ENCODE results near the gene APOA4. TPM values are rescaled to one million over a fixed set of nuclear protein-coding genes. Genes with fewer than 3 reads are reported as not detected.

The APOA4 gene
- total RNA-seq, 1 donor from 2014 or later = not detected

GRCh38 chr11:116828632-116829524 lies 5.8 kb upstream of the APOA4 start:
- H3K27me3 Mint-ChIP-seq (ENCODE audit: low read depth) = no peaks in the 10 kb centered on the region
- H3K4me3 Mint-ChIP-seq = no peak overlapping the region
- no peaks in the 10 kb centered on the region for H3K9me3 Mint-ChIP-seq
- DNase-seq (ENCODE audit: low spot score in 2 of 2, unreplicated experiment in 2 of 2) = no peak
- H3K27ac Mint-ChIP-seq = no peak overlapping the region
- H3K36me3 Mint-ChIP-seq = no peaks in the 10 kb centered on the region
- peaks cover 14% of the 10 kb centered on the region for H3K4me1 Mint-ChIP-seq
- TF ChIP-seq CTCF (IDR thresholded peaks at IDR 0.05; ENCODE audit: unreplicated experiment) = no peak

DNA sequence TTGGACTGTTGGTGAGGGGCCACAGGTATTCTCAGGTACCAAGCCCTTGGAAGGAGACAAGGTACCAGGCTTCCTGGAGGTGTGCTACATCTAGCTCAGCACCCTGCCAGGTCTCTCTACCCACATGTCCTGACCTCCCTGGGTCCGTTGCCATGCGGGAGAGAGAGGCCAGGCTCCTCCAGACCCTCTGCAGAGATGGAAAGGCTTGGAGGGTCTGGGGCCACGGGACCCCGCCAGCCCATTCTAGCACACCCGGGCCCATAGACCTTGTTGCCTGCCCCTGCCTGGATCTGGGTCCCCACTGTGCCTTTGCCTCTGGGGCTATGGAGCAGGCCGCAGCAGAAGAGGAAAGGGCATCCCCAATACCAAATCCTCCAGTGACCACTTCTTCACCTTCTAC lies 4.4 kb upstream of the APOA4 start:
- no peak overlapping the region for H3K4me3 Mint-ChIP-seq
- H3K9me3 Mint-ChIP-seq = no peaks in the 10 kb centered on the region
- no peaks in the 10 kb centered on the region for H3K27me3 Mint-ChIP-seq (ENCODE audit: low read depth)
- no peak for TF ChIP-seq CTCF (IDR thresholded peaks at IDR 0.05; ENCODE audit: unreplicated experiment)
- H3K36me3 Mint-ChIP-seq = no peaks in the 10 kb centered on the region
- no peak overlapping the region for H3K27ac Mint-ChIP-seq
- H3K4me1 Mint-ChIP-seq = peaks cover 14% of the 10 kb centered on the region
- no peak for DNase-seq (ENCODE audit: low spot score in 2 of 2, unreplicated experiment in 2 of 2)

- no peak for DNase-seq (ENCODE audit: low spot score in 2 of 2, unreplicated experiment in 2 of 2)
- Mint-ChIP-seq H3K27me3 (ENCODE audit: low read depth) (no peaks in the 10 kb centered on the region), H3K4me1 (peaks cover 14% of the 10 kb centered on the region), H3K4me3 (no peak overlapping the region), H3K27ac (no peak overlapping the region), H3K36me3 (no peaks in the 10 kb centered on the region), H3K9me3 (no peaks in the 10 kb centered on the region)
- no peak for TF ChIP-seq CTCF (IDR thresholded peaks at IDR 0.05; ENCODE audit: unreplicated experiment)
These were observed 3.8 kb upstream of the APOA4 start for GRCh38 chr11:116826751-116827431.

DNA sequence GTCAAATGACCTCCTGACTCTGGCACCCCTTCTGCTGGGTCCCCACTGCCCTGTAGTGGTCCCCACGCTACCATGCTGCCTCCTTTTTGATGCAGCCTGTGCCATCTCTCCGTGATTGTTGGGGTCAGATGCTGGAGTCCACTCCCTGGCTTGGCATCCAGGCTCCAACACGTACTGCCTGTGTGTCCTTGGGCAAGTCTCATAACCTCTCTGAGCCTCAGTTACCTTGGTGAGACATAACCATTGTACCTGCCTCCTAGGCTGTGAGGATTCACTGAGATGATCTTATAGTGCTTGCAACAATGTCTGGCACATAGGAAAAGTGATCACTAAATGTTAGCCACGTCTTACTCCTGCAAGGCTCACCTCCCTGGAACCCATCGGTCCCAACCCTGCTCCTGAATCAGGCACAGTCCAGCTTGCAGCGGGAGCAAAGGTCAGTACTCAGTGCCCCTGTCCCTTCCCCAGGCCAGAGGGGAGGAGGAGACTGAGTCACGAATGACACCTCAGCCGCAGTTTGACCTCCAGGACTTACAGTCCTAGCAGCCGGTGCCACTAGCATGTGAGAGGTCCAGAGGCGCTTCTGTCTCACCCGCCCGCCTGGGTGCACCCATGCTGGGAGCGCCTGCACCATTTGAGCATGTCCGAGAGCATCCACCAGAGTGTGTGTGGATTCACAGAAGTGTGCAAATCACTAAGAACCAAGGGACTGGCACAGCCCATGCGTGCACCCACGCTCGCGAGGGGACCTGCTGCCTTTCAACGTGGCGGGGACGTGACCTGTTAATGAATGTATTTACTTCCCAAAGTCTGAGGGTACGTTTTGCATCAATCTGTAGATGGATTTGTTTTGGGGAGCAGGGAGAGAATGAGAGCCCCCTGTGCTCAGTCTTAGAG lies 3.0 kb upstream of the APOA4 start:
- no peaks in the 10 kb centered on the region for H3K27me3 Mint-ChIP-seq (ENCODE audit: low read depth)
- no peak overlapping the region for H3K4me3 Mint-ChIP-seq
- DNase-seq (ENCODE audit: low spot score in 2 of 2, unreplicated experiment in 2 of 2) = no peak
- peaks cover 14% of the 10 kb centered on the region for H3K4me1 Mint-ChIP-seq
- TF ChIP-seq CTCF (IDR thresholded peaks at IDR 0.05; ENCODE audit: unreplicated experiment) = no peak
- no peak overlapping the region for H3K27ac Mint-ChIP-seq
- H3K9me3 Mint-ChIP-seq = no peaks in the 10 kb centered on the region
- no peaks in the 10 kb centered on the region for H3K36me3 Mint-ChIP-seq

DNA sequence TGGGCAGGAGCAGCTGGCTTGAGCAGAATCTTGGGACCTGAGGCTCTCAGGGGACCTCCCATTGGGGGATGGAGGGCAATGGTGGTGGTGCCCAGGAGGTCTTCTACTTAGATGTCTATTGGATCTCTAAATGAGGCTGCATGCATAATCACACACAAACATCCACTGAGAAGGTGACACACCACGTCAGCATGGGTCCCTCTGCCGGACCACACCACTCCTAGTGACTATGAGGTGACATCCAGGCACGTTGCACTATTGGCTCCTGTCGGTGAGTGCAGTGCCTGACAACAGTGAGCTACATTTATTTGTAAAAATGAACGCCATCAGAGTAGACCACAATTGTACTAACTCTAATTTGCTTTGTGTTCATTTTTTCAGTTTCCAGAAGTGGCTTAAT lies 2.3 kb upstream of the APOA4 start:
- peaks cover 14% of the 10 kb centered on the region for H3K4me1 Mint-ChIP-seq
- H3K4me3 Mint-ChIP-seq = no peak overlapping the region
- DNase-seq (ENCODE audit: low spot score in 2 of 2, unreplicated experiment in 2 of 2) = no peak
- no peak for TF ChIP-seq CTCF (IDR thresholded peaks at IDR 0.05; ENCODE audit: unreplicated experiment)
- no peak overlapping the region for H3K27ac Mint-ChIP-seq
- H3K36me3 Mint-ChIP-seq = no peaks in the 10 kb centered on the region
- no peaks in the 10 kb centered on the region for H3K9me3 Mint-ChIP-seq
- no peaks in the 10 kb centered on the region for H3K27me3 Mint-ChIP-seq (ENCODE audit: low read depth)

All from mesothelial cell of epicardium (in vitro differentiated cells).